Left ventricle myocardium inferior (tissue), 1 donor: ENCODE results near the gene KLF15. TPM values are rescaled to one million over a fixed set of nuclear protein-coding genes. Genes with fewer than 3 reads are reported as not detected.
A peak's percentile ranks its signal among the peaks of the same experiment; 100 is the strongest.

Experiments
- DNase-seq: peaks from one replicate; pipeline ENCODE4 v3.0.0-alpha.2; 2020
- H3K27ac ChIP-seq: fragments of 200-600 bp; replicated peaks from 2 replicates; pipeline ENCODE4 v1.8.0; 2021
- H3K27me3 ChIP-seq: fragments of 200-600 bp; 2 replicates; pipeline ENCODE4 v1.8.0; 2021; ENCODE audit warnings: low read depth
- H3K36me3 ChIP-seq: fragments of 200-600 bp; 2 replicates; pipeline ENCODE4 v1.8.0; 2021
- H3K4me1 ChIP-seq: fragments of 200-600 bp; 2 replicates; pipeline ENCODE4 v1.8.0; 2021
- H3K4me3 ChIP-seq: fragments of 200-600 bp; 2 replicates; pipeline ENCODE4 v1.8.0; 2021; ENCODE audit warnings: mild to moderate bottlenecking, moderate library complexity
- H3K9me3 ChIP-seq: fragments of 200-600 bp; replicated peaks from 2 replicates; pipeline ENCODE4 v1.8.0; 2021
- intact Hi-C: fragments of 100-400 bp; cut with micrococcal nuclease; formaldehyde crosslinking; loops from one replicate; pipeline ENCODE4 v1.11.0; 2022
- total RNA-seq: library from RNA; stranded (reverse); fragmentation: NEBNext Ultra II Directional; extraction: Animal tissue kit (Norgen Biotek cat#: 25700); gene quantifications from one replicate; pipeline ENCODE4 v1.2.1, GENCODE V29; 2021
- TF ChIP-seq, protein P1 (sequence below): fragments of 200-600 bp; IDR thresholded peaks from 2 replicates; pipeline ENCODE4 v1.8.0; 2021; ENCODE audit warnings: antibody characterized with exemption, mild to moderate bottlenecking, borderline replicate concordance
- donor health status: DM: no; HTN: yes; CAD: no; lungs with severe emphysema.

The KLF15 gene
- total RNA-seq, 1 donor from 2014 or later, result 44.6 TPM

DNA sequence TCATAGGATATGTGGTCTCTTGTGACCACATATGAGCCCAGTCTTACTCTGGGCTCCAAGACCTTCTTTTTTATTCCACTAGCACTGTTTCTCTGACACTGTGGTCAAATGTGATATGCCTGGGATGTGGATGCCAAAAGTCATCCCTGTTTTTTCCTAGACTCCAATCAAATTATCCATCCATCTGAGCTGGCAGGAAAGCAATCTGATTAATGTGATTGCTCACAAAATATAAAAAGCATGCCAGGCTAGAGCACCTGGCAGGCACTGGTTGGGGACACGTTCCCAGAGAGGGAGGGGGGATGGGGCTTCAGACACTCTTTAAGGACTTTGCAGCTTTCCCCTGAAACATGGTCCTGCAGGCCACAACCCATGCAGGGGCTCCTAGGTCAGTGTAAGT is 34.4 kb upstream of the KLF15 start:
- no peak overlapping the region for H3K4me3 ChIP-seq
- peaks cover 20% of the 10 kb centered on the region for H3K4me1 ChIP-seq
- no peaks in the 10 kb centered on the region for H3K36me3 ChIP-seq
- intact Hi-C loops, result loop anchor here (10.0 kb wide), 1 partner anchor 257 kb away; no protein-coding TSS in a partner anchor
- TF ChIP-seq, protein P1, sequence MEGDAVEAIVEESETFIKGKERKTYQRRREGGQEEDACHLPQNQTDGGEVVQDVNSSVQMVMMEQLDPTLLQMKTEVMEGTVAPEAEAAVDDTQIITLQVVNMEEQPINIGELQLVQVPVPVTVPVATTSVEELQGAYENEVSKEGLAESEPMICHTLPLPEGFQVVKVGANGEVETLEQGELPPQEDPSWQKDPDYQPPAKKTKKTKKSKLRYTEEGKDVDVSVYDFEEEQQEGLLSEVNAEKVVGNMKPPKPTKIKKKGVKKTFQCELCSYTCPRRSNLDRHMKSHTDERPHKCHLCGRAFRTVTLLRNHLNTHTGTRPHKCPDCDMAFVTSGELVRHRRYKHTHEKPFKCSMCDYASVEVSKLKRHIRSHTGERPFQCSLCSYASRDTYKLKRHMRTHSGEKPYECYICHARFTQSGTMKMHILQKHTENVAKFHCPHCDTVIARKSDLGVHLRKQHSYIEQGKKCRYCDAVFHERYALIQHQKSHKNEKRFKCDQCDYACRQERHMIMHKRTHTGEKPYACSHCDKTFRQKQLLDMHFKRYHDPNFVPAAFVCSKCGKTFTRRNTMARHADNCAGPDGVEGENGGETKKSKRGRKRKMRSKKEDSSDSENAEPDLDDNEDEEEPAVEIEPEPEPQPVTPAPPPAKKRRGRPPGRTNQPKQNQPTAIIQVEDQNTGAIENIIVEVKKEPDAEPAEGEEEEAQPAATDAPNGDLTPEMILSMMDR, result no peak
- peaks cover 41% of the 10 kb centered on the region for H3K27me3 ChIP-seq
- H3K27ac ChIP-seq, result no peak overlapping the region
- no peaks in the 10 kb centered on the region for H3K9me3 ChIP-seq
- no peak for DNase-seq

DNA sequence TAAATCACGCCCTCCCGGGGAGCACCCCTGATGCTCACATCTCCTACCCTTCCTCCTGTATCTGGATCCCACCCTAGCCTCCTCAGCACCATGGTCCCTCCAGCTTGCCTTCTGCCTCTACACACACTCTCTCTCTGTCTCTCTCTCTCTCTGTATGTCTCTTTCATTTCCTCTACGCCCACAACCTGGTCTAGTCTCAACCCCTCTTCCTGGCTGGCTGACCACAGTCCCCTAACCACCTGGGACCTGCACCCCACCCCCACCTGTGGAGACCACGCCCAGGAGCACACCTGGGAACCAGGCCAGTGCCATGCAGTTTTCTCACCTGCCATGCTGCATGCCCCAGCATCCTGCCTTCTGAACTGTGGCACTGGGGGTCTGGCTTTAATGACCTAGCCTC is 33.5 kb upstream of the KLF15 start:
- no peak for DNase-seq
- intact Hi-C loops, result loop anchor here (10.0 kb wide), 1 partner anchor 256 kb away; no protein-coding TSS in a partner anchor
- Histone ChIP-seq H3K4me1 (peaks cover 20% of the 10 kb centered on the region), H3K27ac (no peak overlapping the region), H3K9me3 (no peaks in the 10 kb centered on the region), H3K27me3 (peaks cover 37% of the 10 kb centered on the region), H3K4me3 (no peak overlapping the region), H3K36me3 (no peaks in the 10 kb centered on the region)
- TF ChIP-seq, protein P1, result no peak

DNA sequence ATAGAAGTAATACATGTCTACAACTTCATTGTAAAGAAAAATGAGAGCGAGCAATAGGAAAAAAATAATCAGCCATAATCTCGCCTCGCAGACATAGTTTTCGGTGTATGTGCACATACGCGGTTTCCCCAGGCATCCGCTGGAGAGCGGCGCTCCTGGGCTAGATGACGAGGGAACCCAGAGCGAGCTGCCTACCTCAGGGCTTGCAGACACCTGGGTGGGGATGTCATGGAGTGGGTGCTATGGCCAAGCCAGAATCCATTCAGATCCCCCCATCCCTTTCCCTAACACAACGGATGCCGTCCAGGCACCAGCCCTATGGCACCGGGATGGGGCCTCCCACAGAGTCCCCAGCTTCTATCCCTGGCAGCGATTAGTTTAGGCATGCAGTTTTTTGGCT is 33.0 kb upstream of the KLF15 start:
- Histone ChIP-seq H3K27ac (no peak overlapping the region), H3K36me3 (no peaks in the 10 kb centered on the region), H3K4me1 (peaks cover 20% of the 10 kb centered on the region), H3K9me3 (no peaks in the 10 kb centered on the region), H3K27me3 (peaks cover 32% of the 10 kb centered on the region), H3K4me3 (no peak overlapping the region)
- no peak for DNase-seq
- TF ChIP-seq, protein P1, result no peak
- intact Hi-C loops, result loop anchor here (10.0 kb wide), 1 partner anchor 255 kb away; no protein-coding TSS in a partner anchor

DNA sequence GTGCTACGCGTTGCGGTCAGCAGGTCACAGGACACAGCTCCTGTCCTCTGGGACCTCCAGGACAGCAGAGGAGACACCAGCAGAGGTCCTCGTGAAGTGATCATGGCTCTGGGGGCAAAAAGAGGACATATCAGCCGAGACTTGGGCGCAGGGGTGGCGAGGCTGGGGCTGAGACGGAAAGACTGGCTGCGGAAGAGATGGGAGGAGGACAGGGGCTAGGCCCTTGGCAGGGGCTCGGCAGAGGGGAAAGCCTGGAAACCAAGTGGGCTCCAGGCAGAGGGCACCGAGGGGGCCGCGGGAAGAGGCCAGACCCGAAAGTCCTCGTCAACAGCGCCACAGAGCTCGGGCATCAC is 32.6 kb upstream of the KLF15 start:
- H3K4me1 ChIP-seq, result peaks cover 16% of the 10 kb centered on the region
- intact Hi-C loops, result loop anchor here (5.0 to 10.0 kb wide), 2 partner anchors 132 to 255 kb away; no protein-coding TSS in a partner anchor
- peak overlapping the region; percentile 65 for H3K4me3 ChIP-seq
- TF ChIP-seq, protein P1, result no peak
- peaks cover 27% of the 10 kb centered on the region for H3K27me3 ChIP-seq
- H3K9me3 ChIP-seq, result no peaks in the 10 kb centered on the region
- no peak for DNase-seq
- no peak overlapping the region for H3K27ac ChIP-seq
- no peaks in the 10 kb centered on the region for H3K36me3 ChIP-seq

DNA sequence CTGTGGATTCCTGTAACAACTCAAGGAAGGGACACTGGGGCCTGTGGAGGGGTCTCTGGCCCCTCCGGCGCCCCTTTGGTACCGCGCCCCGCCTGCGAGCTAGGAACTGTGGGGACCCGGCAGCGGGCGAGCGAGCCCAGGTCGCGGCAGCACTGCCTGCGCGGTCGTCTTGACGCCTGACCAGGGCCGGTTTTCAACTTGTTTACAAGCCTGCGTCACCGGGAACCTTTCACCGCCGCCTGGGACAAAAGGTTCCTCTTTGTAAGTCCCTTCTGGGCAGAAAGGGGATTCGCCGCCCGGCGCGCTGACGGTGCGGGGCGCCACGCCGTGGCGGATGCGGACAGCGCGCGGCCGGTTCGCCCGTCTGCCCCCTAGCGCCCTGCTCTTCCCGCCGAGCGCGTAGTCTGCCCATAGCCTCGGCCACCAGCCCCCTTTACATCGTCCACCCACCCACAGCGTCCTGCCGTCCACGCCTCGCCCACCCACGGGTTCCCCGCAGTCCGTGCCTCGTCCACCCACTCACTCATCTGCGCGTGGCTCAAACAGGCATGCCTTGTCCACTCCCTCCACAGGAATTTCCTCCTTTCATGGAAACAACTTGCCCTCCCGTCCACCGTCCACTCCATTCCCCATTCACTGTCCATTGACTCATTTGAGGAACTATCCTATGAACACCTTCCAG is 32.0 kb upstream of the KLF15 start:
- Histone ChIP-seq H3K27me3 (peaks cover 22% of the 10 kb centered on the region), H3K27ac (peak overlapping the region; percentile 91), H3K36me3 (no peaks in the 10 kb centered on the region), H3K9me3 (no peaks in the 10 kb centered on the region), H3K4me3 (peak overlapping the region; percentile 65), H3K4me1 (peaks cover 11% of the 10 kb centered on the region)
- DNase-seq, result peak; percentile 90
- intact Hi-C loops, result loop anchor here (5.0 kb wide), 1 partner anchor 132 kb away; no protein-coding TSS in a partner anchor
- TF ChIP-seq, protein P1, result peak; percentile 96
